ENCODE results near the gene DNAAF3. TPM values are rescaled to one million over a fixed set of nuclear protein-coding genes. Genes with fewer than 3 reads are reported as not detected.

DNAAF3 gene
- total RNA-seq, 4 donors from 2014 or later: 3.3 to 9.1 (median 5.5) TPM

- no peaks in the 10 kb centered on the region for H3K36me3 ChIP-seq
- H3K27me3 ChIP-seq: no peaks in the 10 kb centered on the region
- no peak for DNase-seq
- 57 to 65% methylated on average over 4 of the region's 4 CpGs for WGBS, 2 donors
- TF ChIP-seq POLR2A (IDR thresholded peaks at IDR 0.05): no peak
- TF ChIP-seq CTCF (IDR thresholded peaks at IDR 0.05): no peak
- H3K4me1 ChIP-seq: no peaks in the 10 kb centered on the region
- H3K9me3 ChIP-seq: no peaks in the 10 kb centered on the region
- no peak overlapping the region for H3K27ac ChIP-seq
- H3K4me3 ChIP-seq (replicated peaks in 1 of 3): no peak overlapping the region
- intact Hi-C loops (cut with DNase I): no loop called here
Observed at GRCh38 chr19:55197528-55197927, 31.1 kb upstream of the DNAAF3 start.

- Histone ChIP-seq H3K27ac (no peak overlapping the region), H3K9me3 (no peaks in the 10 kb centered on the region), H3K4me1 (no peaks in the 10 kb centered on the region), H3K27me3 (no peaks in the 10 kb centered on the region), H3K4me3 (replicated peaks in 1 of 3) (no peak overlapping the region), H3K36me3 (no peaks in the 10 kb centered on the region)
- DNase-seq: no peak
- intact Hi-C loops (cut with DNase I): no loop called here
- 90 to 92% methylated on average over 10 of the region's 10 CpGs for WGBS, 2 donors
- no peak for TF ChIP-seq POLR2A (IDR thresholded peaks at IDR 0.05)
- no peak for TF ChIP-seq CTCF (IDR thresholded peaks at IDR 0.05)
Observed at GRCh38 chr19:55196803-55197202, 30.4 kb upstream of the DNAAF3 start.

GRCh38 chr19:55193481-55193880 is 27.1 kb upstream of the DNAAF3 start:
- intact Hi-C loops (cut with DNase I): no loop called here
- H3K36me3 ChIP-seq: no peaks in the 10 kb centered on the region
- TF ChIP-seq POLR2A (IDR thresholded peaks at IDR 0.05) (no peak), CTCF (IDR thresholded peaks at IDR 0.05) (no peak)
- H3K27ac ChIP-seq: no peak overlapping the region
- WGBS, 2 donors: 70 to 86% methylated on average over 12 of the region's 12 CpGs
- no peaks in the 10 kb centered on the region for H3K4me1 ChIP-seq
- H3K9me3 ChIP-seq: no peaks in the 10 kb centered on the region
- H3K27me3 ChIP-seq: no peaks in the 10 kb centered on the region
- no peak for DNase-seq
- H3K4me3 ChIP-seq (replicated peaks in 1 of 3): no peak overlapping the region

- H3K4me1 ChIP-seq: no peaks in the 10 kb centered on the region
- no peaks in the 10 kb centered on the region for H3K36me3 ChIP-seq
- H3K4me3 ChIP-seq (replicated peaks in 1 of 3): no peak overlapping the region
- intact Hi-C loops (cut with DNase I): no loop called here
- 66 to 67% methylated on average over 15 of the region's 15 CpGs for WGBS, 2 donors
- no peaks in the 10 kb centered on the region for H3K9me3 ChIP-seq
- no peak overlapping the region for H3K27ac ChIP-seq
- no peak for DNase-seq
- no peaks in the 10 kb centered on the region for H3K27me3 ChIP-seq
- TF ChIP-seq CTCF (IDR thresholded peaks at IDR 0.05): no peak
Observed at GRCh38 chr19:55189403-55189835, 23.0 kb upstream of the DNAAF3 start.

- 57 to 58% methylated on average over 8 of the region's 8 CpGs for WGBS, 2 donors
- no peak for DNase-seq
- peak overlapping the region in 1 of 3 donors; percentile 3 for H3K27ac ChIP-seq
- no peaks in the 10 kb centered on the region for H3K27me3 ChIP-seq
- H3K4me1 ChIP-seq: no peaks in the 10 kb centered on the region
- H3K4me3 ChIP-seq (replicated peaks in 1 of 3): no peak overlapping the region
- H3K36me3 ChIP-seq: no peaks in the 10 kb centered on the region
- no peaks in the 10 kb centered on the region for H3K9me3 ChIP-seq
- TF ChIP-seq CTCF (IDR thresholded peaks at IDR 0.05) (no peak), POLR2A (IDR thresholded peaks at IDR 0.05) (no peak)
- intact Hi-C loops (cut with DNase I): no loop called here
Observed at GRCh38 chr19:55188625-55189024, 22.2 kb upstream of the DNAAF3 start.
